HCT116 (cell line): ENCODE data around the gene MME.

ENCODE experiments used
- CBX3 ChIP-seq: IDR thresholded peaks from 2 replicates; pipeline ENCODE4 v1.6.1; 2012; ENCODE audit warnings: low read depth
- EZH2 ChIP-seq: fragments of 200-600 bp; sonication (generic); IDR thresholded peaks from 2 replicates; pipeline ENCODE4 v1.6.1; 2017; ENCODE audit warnings: antibody characterized with exemption, mixed run types
- EZH2phosphoT487 ChIP-seq: fragments of 200-600 bp; IDR thresholded peaks from 2 replicates; pipeline ENCODE4 v1.6.1; 2018; ENCODE audit warnings: antibody characterized with exemption, borderline replicate concordance
- POLR2A ChIP-seq: IDR thresholded peaks from 2 replicates; pipeline ENCODE4 v1.7.0; 2011; ENCODE audit warnings: borderline replicate concordance; ENCODE audit not compliant: insufficient read depth, insufficient read length; ENCODE audit errors: extremely low read depth
- POLR2AphosphoS5 ChIP-seq: IDR thresholded peaks from 2 replicates; pipeline ENCODE4 v1.6.1; 2011; ENCODE audit warnings: mild to moderate bottlenecking, low read depth, low read length, moderate library complexity
- SIN3A ChIP-seq: IDR thresholded peaks from 2 replicates; pipeline ENCODE4 v1.6.1; 2012; ENCODE audit warnings: low read depth
- YY1 ChIP-seq: IDR thresholded peaks from 2 replicates; pipeline ENCODE4 v1.6.1; 2011; ENCODE audit warnings: low read length, low read depth, moderate library complexity, mild to moderate bottlenecking; ENCODE audit not compliant: insufficient replicate concordance; ENCODE audit errors: extremely low read depth
- ZNF274 ChIP-seq: fragments of 200-500 bp; sonication (Bioruptor generic); IDR thresholded peaks from 2 replicates; pipeline ENCODE4 v1.6.1; 2014; ENCODE audit warnings: mild to moderate bottlenecking, low read depth, low read length, inconsistent platforms
- TF ChIP-seq, protein P1 (sequence below), 3 experiments: fragments of 200-600 bp in 1 of 3; sonication (generic) in 1 of 3; IDR thresholded peaks in 2 of 3; conservative IDR thresholded peaks in 1 of 3; 2 replicates each; pipeline ENCODE4 v1.5.1; 2012 to 2017; ENCODE audit warnings: low read depth in 2 of 3, low read length in 2 of 3, antibody characterized with exemption in 1 of 3, borderline replicate concordance in 1 of 3, control low read depth in 1 of 3, mild to moderate bottlenecking in 1 of 3, mixed read lengths in 1 of 3, mixed run types in 1 of 3, moderate library complexity in 1 of 3; ENCODE audit not compliant: insufficient read depth in 1 of 3

- TF ChIP-seq YY1 (no peak), ZNF274 (no peak), CBX3 (no peak), POLR2A (no peak), EZH2phosphoT487 (no peak), SIN3A (no peak), POLR2AphosphoS5 (no peak), EZH2 (no peak)
- TF ChIP-seq, protein P1, sequence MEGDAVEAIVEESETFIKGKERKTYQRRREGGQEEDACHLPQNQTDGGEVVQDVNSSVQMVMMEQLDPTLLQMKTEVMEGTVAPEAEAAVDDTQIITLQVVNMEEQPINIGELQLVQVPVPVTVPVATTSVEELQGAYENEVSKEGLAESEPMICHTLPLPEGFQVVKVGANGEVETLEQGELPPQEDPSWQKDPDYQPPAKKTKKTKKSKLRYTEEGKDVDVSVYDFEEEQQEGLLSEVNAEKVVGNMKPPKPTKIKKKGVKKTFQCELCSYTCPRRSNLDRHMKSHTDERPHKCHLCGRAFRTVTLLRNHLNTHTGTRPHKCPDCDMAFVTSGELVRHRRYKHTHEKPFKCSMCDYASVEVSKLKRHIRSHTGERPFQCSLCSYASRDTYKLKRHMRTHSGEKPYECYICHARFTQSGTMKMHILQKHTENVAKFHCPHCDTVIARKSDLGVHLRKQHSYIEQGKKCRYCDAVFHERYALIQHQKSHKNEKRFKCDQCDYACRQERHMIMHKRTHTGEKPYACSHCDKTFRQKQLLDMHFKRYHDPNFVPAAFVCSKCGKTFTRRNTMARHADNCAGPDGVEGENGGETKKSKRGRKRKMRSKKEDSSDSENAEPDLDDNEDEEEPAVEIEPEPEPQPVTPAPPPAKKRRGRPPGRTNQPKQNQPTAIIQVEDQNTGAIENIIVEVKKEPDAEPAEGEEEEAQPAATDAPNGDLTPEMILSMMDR (IDR thresholded peaks at IDR 0.05 in 2 of 3, conservative IDR thresholded peaks at IDR 0.05 in 1 of 3; ENCODE audit: borderline replicate concordance in 1 of 3, insufficient read depth in 1 of 3, low read depth in 2 of 3, low read length in 2 of 3): no peak
Measured at GRCh38 chr3:155169197-155169596, 89.1 kb downstream of the MME start.
